Urothelium cell line (cell line): ENCODE data around the gene COX10.

Experiments used
- DNase-seq: peaks from one replicate; pipeline ENCODE4 v3.0.0; 2011; ENCODE audit warnings: low spot score, mixed read lengths
- FAIRE-seq: peaks from 2 replicates; lab custom pipeline; 2011; peaks lifted over from hg19 to GRCh38; lab: Jason Lieb, UNC

The COX10 gene

GRCh38 chr17:14068542-14069250 lies 608 bp upstream of the COX10 start:
- FAIRE-seq: no peak
- no peak for DNase-seq

- no peak for DNase-seq
- FAIRE-seq: no peak
Measured at GRCh38 chr17:14070344-14070984, 1.2 kb downstream of the COX10 start.

DNA sequence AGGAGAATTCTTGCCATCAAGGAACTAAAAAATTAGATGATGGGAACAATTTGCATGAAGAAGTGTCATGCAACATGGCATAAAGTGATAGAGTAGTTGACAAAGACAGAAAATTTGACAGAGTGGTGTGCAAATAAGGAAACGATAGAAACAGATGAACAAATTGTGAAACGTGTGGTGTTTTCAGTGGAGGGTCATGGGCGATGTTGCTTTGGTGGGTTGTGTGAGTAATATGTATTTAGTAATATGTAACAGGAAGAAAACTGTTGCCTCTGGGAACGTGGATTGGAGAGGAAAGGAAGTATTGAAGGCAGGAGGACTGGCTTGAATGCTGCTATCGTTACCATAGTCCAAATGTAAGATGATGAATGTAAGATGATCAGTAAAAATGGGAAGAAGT lies 3.6 kb downstream of the COX10 start:
- no peak for DNase-seq
- FAIRE-seq: no peak

- DNase-seq: no peak
Measured at GRCh38 chr17:14078027-14078426, 8.7 kb downstream of the COX10 start.

GRCh38 chr17:14080847-14081251 lies 11.5 kb downstream of the COX10 start:
- no peak for FAIRE-seq
- no peak for DNase-seq

More at GRCh38 chr17:14078027-14078426, 8.7 kb downstream of the COX10 start:
- no peak for FAIRE-seq

- no peak for DNase-seq
- FAIRE-seq: no peak
Measured at GRCh38 chr17:14082848-14083247, 13.5 kb downstream of the COX10 start.

GRCh38 chr17:14084955-14085354 lies 15.7 kb downstream of the COX10 start:
- no peak for FAIRE-seq
- no peak for DNase-seq

- DNase-seq: no peak
- no peak for FAIRE-seq
Measured at GRCh38 chr17:14086189-14086588, 16.9 kb downstream of the COX10 start.

DNA sequence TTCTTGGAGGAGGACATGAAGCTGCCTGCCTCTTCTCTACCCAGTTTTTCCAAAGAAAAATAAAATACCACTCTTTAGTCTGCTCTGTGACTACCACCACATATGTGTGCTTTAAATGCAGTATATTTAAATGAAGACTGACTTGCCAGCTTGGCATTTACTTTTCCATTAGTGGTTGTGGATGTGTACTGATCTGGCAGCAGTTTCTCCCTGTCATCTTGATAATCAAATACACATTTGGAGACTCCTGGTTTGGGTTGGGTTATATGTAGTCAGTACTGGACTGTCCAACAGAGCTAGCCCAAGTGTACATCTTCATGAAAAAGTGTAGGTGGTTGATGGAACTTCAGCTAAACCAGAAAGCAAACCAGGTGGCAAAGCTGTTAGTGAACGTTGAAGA lies 19.9 kb downstream of the COX10 start:
- FAIRE-seq (no peak), DNase-seq (no peak)

- no peak for FAIRE-seq
Measured at GRCh38 chr17:14091367-14091766, 22.1 kb downstream of the COX10 start.

GRCh38 chr17:14092808-14093207 lies 23.5 kb downstream of the COX10 start:
- FAIRE-seq: no peak
- no peak for DNase-seq

More at GRCh38 chr17:14091367-14091766, 22.1 kb downstream of the COX10 start:
- DNase-seq: no peak

DNA sequence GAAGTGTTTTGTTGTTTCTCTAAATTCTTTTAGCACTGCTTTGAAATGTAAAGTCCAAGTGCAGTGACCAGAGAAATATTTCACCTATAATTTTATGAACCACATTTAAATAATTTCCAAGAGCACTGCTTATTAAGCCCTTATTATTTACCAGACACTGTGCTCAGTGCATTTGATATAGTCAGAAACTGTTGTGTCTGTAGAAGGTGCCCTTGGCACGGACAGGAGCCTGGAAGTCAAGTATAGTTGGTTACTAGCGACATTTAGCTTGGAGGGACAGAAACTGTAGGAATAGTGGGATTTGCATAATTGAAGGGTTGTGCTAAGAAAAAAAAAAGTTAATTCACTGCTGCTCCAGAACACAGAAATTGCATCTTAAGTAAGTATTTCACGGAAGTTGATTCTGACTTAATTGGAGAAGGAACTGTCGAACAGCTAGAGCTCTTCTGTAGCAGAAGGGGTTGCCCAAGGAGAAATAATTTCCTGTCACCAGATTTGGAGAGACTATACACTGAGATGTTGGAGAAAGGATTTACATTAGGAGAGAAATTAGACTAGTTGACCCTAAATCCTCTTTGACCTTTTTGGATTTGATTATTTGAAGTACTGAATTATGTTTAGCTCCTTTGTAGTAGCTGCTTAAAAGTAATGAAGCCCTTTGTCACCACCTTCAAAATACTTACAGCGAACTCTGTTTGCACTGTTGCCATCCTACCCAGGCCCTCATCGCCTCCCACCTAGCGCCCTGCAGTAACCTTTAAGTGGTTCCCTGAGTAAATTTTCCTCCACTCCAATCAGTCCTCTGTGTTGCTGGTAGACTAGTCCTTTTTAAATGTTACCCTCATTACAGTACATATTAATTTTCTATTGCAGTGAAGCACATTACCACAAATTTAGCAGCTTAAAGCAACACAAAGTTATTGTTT lies 25.6 kb downstream of the COX10 start:
- DNase-seq (no peak), FAIRE-seq (no peak)

GRCh38 chr17:14095631-14096030 lies 26.3 kb downstream of the COX10 start:
- DNase-seq (no peak), FAIRE-seq (no peak)

DNA sequence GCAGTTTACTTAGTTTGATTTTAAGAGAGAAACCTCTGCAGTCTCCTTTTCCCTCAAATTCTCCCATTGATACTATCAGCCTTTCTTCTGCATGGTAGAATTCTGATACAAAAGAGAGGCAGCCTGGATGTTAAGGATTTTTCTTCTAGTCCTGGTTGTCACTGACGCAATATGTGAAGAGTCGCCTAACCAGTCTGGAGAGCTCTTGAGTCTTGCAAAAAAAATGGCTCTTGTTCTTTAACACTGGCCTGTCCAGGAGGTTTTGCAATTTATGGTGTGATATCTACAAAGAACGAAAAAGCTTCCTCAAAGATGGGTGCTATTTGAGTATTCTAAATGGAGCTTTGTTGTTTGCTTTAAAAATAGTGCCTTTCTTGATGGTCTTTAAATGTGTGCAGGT lies 28.9 kb downstream of the COX10 start:
- FAIRE-seq: no peak

DNA sequence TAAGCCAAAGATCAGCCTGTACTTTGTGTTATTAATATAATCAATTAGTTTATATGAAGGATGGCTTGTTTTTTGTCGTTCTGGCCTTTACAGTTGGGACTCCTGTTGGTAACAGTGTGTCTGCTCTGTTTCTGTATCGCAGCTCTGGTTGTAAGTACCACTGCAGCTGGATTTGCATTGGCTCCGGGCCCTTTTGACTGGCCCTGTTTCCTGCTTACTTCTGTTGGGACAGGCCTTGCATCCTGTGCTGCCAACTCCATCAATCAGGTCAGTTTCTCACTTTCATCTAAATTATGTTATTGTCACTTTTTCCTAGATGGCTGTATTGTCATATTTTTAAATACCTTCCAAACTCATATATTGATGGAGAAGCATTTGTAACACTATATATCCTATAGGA lies 32.7 kb downstream of the COX10 start:
- no peak for FAIRE-seq
- DNase-seq: no peak

More for the DNA sequence above, 28.9 kb downstream of the COX10 start:
- DNase-seq: no peak

GRCh38 chr17:14103836-14104235 lies 34.5 kb downstream of the COX10 start:
- DNase-seq (no peak), FAIRE-seq (no peak)

DNA sequence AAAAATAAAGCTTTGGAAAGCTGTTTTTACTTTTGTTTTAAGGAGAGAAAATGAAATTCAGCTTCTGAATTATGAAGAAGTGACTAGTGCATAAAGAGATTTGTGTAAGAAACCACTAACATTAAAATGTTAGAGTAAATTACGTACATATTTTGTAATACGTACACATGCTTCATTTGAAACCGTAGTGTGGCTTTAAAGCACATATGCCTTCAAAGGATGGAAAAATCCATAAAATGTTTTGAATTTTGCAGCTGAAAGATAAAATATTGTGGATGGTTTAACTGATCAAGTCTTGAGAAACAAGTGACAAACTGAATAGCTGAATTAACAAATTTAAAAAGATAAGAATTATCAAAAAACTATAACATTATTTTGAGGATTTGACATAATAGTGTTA lies 35.4 kb downstream of the COX10 start:
- DNase-seq: no peak
- no peak for FAIRE-seq

- DNase-seq (no peak), FAIRE-seq (no peak)
Measured at GRCh38 chr17:14107889-14108288, 38.6 kb downstream of the COX10 start.

DNA sequence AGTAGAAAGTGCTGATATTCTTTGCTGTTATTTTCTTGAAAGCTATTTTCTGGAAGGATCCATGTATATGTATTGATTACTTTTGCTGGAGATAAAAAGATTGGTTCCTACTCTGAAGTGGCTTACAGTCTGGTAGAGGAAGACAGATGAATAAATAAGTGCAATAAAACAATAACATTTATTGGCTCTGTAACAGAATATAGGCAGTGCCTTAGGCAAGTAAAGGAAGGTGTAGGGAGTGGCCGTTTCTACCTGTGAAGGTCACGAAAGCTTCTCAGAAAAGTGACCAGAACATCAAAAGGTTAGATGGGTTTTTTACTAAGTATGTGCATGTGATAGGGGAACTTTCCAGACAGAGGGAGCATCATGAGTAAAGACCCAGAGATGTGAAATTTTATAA lies 43.1 kb downstream of the COX10 start:
- FAIRE-seq (no peak), DNase-seq (no peak)

- FAIRE-seq (no peak), DNase-seq (no peak)
Measured at GRCh38 chr17:14113137-14113536, 43.8 kb downstream of the COX10 start.

- DNase-seq: no peak
- no peak for FAIRE-seq
Measured at GRCh38 chr17:14116263-14117024, 47.1 kb downstream of the COX10 start.
